Measurements from ENCODE around the gene COPA. TPM values are rescaled to one million over a fixed set of nuclear protein-coding genes. Genes with fewer than 3 reads are reported as not detected.

The COPA gene
- total RNA-seq, 1 experiment from 2014 or later = 118 TPM

DNA sequence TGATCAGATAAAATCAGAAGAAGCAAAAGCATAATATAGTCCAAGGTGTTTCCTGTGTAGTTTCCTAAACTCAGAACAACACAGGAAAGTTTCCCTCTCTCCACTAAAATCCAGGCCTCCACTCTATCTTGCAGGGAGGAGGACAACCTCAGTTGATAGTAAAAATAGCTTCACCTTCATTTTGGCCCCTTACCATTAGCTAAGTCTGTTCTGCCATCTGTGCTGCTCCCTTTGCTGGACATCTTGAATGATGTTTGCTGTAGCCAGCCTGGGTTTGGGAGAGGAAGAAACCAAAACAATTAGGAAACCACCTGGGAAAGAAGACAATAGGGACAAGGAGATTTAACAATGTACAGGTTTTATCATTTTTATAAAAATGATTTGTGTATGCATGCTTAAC is 99.3 kb downstream of the COPA start:
- no peaks in the 10 kb centered on the region for H3K27me3 Mint-ChIP-seq (ENCODE audit: low read depth)
- Histone ChIP-seq H4K8ac (replicated peaks; ENCODE audit: insufficient read length, low read depth, low read length) (no peak overlapping the region), H4K91ac (ENCODE audit: insufficient read length, low read depth, low read length) (no peak overlapping the region)

More for the DNA sequence above, 99.3 kb downstream of the COPA start:
- H3K27me3 ChIP-seq (ENCODE audit: insufficient read depth, low read length) = no peaks in the 10 kb centered on the region
- peaks cover 10 to 44% (median 43%) of the 10 kb centered on the region in 3 experiments; a peak in 5 of 7 replicates for H3K36me3 Mint-ChIP-seq (ENCODE audit: insufficient read depth in 1 of 3, low read depth in 3 of 3)
- no peak overlapping the region for H2BK5ac ChIP-seq (ENCODE audit: insufficient read length, low read length)
- no peak overlapping the region for H2BK20ac ChIP-seq (ENCODE audit: low read depth, low read length, poor library complexity, severe bottlenecking)
- H3K4me3 Mint-ChIP-seq = no peak overlapping the region
- no peaks in the 10 kb centered on the region for H3K9me3 ChIP-seq (ENCODE audit: control insufficient read depth, low read depth, low read length)
- H3T11ph ChIP-seq (ENCODE audit: low read length) = no peak overlapping the region
- H2AK5ac ChIP-seq (ENCODE audit: insufficient read length, low read length) = no peak overlapping the region
- no peak overlapping the region for H3K9ac ChIP-seq (ENCODE audit: extremely low read depth, insufficient read length, low read length)
- no peak overlapping the region for H3K56ac ChIP-seq (ENCODE audit: insufficient read length, low read depth, low read length)
- TF ChIP-seq, protein P1, sequence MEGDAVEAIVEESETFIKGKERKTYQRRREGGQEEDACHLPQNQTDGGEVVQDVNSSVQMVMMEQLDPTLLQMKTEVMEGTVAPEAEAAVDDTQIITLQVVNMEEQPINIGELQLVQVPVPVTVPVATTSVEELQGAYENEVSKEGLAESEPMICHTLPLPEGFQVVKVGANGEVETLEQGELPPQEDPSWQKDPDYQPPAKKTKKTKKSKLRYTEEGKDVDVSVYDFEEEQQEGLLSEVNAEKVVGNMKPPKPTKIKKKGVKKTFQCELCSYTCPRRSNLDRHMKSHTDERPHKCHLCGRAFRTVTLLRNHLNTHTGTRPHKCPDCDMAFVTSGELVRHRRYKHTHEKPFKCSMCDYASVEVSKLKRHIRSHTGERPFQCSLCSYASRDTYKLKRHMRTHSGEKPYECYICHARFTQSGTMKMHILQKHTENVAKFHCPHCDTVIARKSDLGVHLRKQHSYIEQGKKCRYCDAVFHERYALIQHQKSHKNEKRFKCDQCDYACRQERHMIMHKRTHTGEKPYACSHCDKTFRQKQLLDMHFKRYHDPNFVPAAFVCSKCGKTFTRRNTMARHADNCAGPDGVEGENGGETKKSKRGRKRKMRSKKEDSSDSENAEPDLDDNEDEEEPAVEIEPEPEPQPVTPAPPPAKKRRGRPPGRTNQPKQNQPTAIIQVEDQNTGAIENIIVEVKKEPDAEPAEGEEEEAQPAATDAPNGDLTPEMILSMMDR (conservative IDR thresholded peaks at IDR 0.05) = no peak
- no peaks in the 10 kb centered on the region for H3K23me2 ChIP-seq (ENCODE audit: insufficient read length, low read depth, low read length, poor library complexity, severe bottlenecking)
- H2BK12ac ChIP-seq (ENCODE audit: insufficient read length, low read depth, low read length) = no peak overlapping the region
- no peak overlapping the region for H3K27ac ChIP-seq (ENCODE audit: insufficient read length, low read depth, low read length)
- H3K4me2 ChIP-seq (ENCODE audit: insufficient read depth, insufficient read length, low read length) = no peak overlapping the region
- H3K79me2 ChIP-seq (ENCODE audit: insufficient read depth, low read length) = peaks cover 1% of the 10 kb centered on the region; the same call in 1 of the 2 replicates
- H3K79me1 ChIP-seq (ENCODE audit: insufficient read depth, low read depth, low read length, poor library complexity, severe bottlenecking) = no peaks in the 10 kb centered on the region
- H3K4ac ChIP-seq (ENCODE audit: low read depth, low read length) = no peak overlapping the region
- H3K4me1 Mint-ChIP-seq = peaks cover 2 to 11% of the 10 kb centered on the region in 2 experiments; a peak in 3 of 4 replicates
- H2BK120ac ChIP-seq (ENCODE audit: low read depth, low read length, poor library complexity, severe bottlenecking) = no peak overlapping the region
- H4K5ac ChIP-seq (ENCODE audit: insufficient read length, low read depth, low read length) = no peak overlapping the region
- no peaks in the 10 kb centered on the region for H4K20me1 ChIP-seq (ENCODE audit: control insufficient read depth, insufficient read depth, insufficient read length)
- H2AFZ ChIP-seq (ENCODE audit: low read length) = no peak overlapping the region
- H3K9me3 Mint-ChIP-seq = no peaks in the 10 kb centered on the region; a peak in 1 of 5 replicates
- H3K14ac ChIP-seq (ENCODE audit: insufficient read depth, low read length) = no peak overlapping the region
- H3K27ac Mint-ChIP-seq = no peak overlapping the region
- no peak overlapping the region for H2BK15ac ChIP-seq (ENCODE audit: low read depth, low read length)
- H3K4me1 ChIP-seq (ENCODE audit: insufficient read depth, low read length) = no peaks in the 10 kb centered on the region
- no peak overlapping the region for H3K18ac ChIP-seq (ENCODE audit: insufficient read length, low read depth, low read length)
- no peak overlapping the region for H3K23ac ChIP-seq (ENCODE audit: insufficient read length, low read depth, low read length)
- DNase-seq = no peak

All from H9 (cell line).